Heart right ventricle (tissue), 16 donors: ENCODE data around the gene SHCBP1L. TPM values are rescaled to one million over a fixed set of nuclear protein-coding genes. Genes with fewer than 3 reads are reported as not detected.
"Not testable (repeated sequence)": the region's sequence is repeated elsewhere in the genome, so short reads cannot be mapped to it uniquely, and the experiment has no call there.

ENCODE experiments used
- ATAC-seq, 8 donors: fragments of 200-7000 bp; cut with Tn5 transposase; one replicate each; pipeline ENCODE4 v1.9.1; 2020; ENCODE audit warnings: mild to moderate bottlenecking in 8 of 8, moderate library complexity in 8 of 8, moderate number of reproducible peaks in 1 of 8
- DNase-seq, 2 donors: peaks; one replicate each; pipeline ENCODE4 v3.0.0-alpha.2; 2020
- H3K27ac ChIP-seq, 10 donors: fragments of 200-600 bp; sonication (generic) in 2 of 10; one replicate each; pipeline versions ENCODE4 v1.5.0 to v1.8.0; 2020 to 2022; ENCODE audit warnings: mild to moderate bottlenecking in 3 of 10
- H3K27me3 ChIP-seq, 7 donors: fragments of 200-600 bp; one replicate each; pipeline ENCODE4 v1.8.0; 2021 to 2022; ENCODE audit warnings: mild to moderate bottlenecking in 2 of 7
- H3K36me3 ChIP-seq, 9 donors: fragments of 200-600 bp; sonication (generic) in 1 of 9; one replicate each; pipeline versions ENCODE4 v1.5.0 to v1.8.0; 2020 to 2022; ENCODE audit warnings: mild to moderate bottlenecking in 2 of 9
- H3K4me1 ChIP-seq, 9 donors: fragments of 200-600 bp; sonication (generic) in 1 of 9; one replicate each; pipeline versions ENCODE4 v1.5.0 to v1.8.0; 2020 to 2022; ENCODE audit warnings: mild to moderate bottlenecking in 4 of 9
- H3K4me3 ChIP-seq, 10 donors: fragments of 200-600 bp; sonication (generic) in 2 of 10; one replicate each; pipeline versions ENCODE4 v1.5.0 to v1.8.0; 2020 to 2022; ENCODE audit warnings: mild to moderate bottlenecking in 7 of 10, moderate library complexity in 2 of 10
- H3K9me3 ChIP-seq, 11 donors: fragments of 200-600 bp in 10 of 11; sonication (generic) in 2 of 11; one replicate each; pipeline versions ENCODE4 v1.5.0 to v1.8.0; 2013 to 2022; ENCODE audit warnings: mild to moderate bottlenecking in 2 of 11, control low read depth in 1 of 11, moderate library complexity in 1 of 11
- CTCF ChIP-seq, 9 donors: fragments of 200-600 bp; sonication (generic) in 2 of 9; IDR thresholded peaks; one replicate each; pipeline versions ENCODE4 v1.5.0 to v1.8.0; 2021 to 2022; ENCODE audit warnings: antibody characterized with exemption in 9 of 9, mild to moderate bottlenecking in 5 of 9, moderate library complexity in 1 of 9
- WGBS, 2 donors: extraction: QIAGEN DNeasy Blood & Tissue Kit; methylation state at CpG; one replicate each; pipeline ENCODE4 v1.1.7; 2013; ENCODE audit warnings: inconsistent platforms in 1 of 2; 5-methylcytosine and 5-hydroxymethylcytosine counted together
- intact Hi-C, 10 donors: fragments of 100-400 bp; cut with DNase I; formaldehyde crosslinking; loops; one replicate each; pipeline versions ENCODE4 v1.11.1 to v1.14.2; 2022
- polyA plus RNA-seq, 2 donors: library from polyadenylated mRNA; stranded (reverse); fragments of 200-250 nt; gene quantifications; one replicate each; pipeline ENCODE4 v1.2.3, GENCODE V29; 2013
- total RNA-seq, 10 donors: library from RNA; stranded (reverse); fragmentation: NEBNext Ultra II Directional in 3 of 10; extraction: Animal tissue kit (Norgen Biotek cat#: 25700) in 3 of 10; gene quantifications; one replicate each; pipeline versions ENCODE4 v1.2.1 to v1.2.4, GENCODE V29; 2021 to 2023
- donor health status: Arrhythmogenic right ventricular cardiomyopathy.
- donor health status: ischemic (EF 13 %, LVEDD 7.1; RV severe dilation, severe dysfunction).
- donor health status: healthy with polysubstance abuse.
- donor health status: DM: no; HTN: yes; CAD: no.
- donor health status: DM: no; HTN: no; CAD: no.
- donor health status: ischemic (EF 25% LVEDD 6.9; RV normal size, moderate dysfunction).
- donor health status: ischemic (EF 25% LVEDD 5.7; RV mildly dilated, moderate dysfunction).
- donor health status: healthy.
- donor health status: DM: yes; HTN: yes; CAD: no.
- donor health status: Ischemic cardiomyopathy.
- donor health status: ischemic (EF 35%, LVEDD 5.7; RV mildly dilated, moderate dysfunction).
- donor health status: nonischemic (EF 11% LVEDD 7.7; RV severe dilation, severe dysfunction).
- donor health status: DM: yes; HTN: yes; CAD: no.
- donor health status: PGD.
- donor health status: ischemic (EF 29% LVEDD 5.4; RV normal size, mild dysfunction).
- donor health status: nonischemic (EF 23%, LVEDD 6.1; RV moderate dilation, normal function).

Gene SHCBP1L
- total and polyA plus RNA-seq, 12 donors: 0.09 TPM; not detected in 11

- H3K27me3 ChIP-seq: peaks cover 3 to 20% (median 14%) of the 10 kb centered on the region in 7 donors
- WGBS, 2 donors: 83 to 90% methylated on average over 2 of the region's 2 CpGs
- H3K9me3 ChIP-seq: no peaks in the 10 kb centered on the region
- H3K27ac ChIP-seq: no peak overlapping the region
- ATAC-seq (no peak), DNase-seq (no peak)
- H3K4me3 ChIP-seq: no peak overlapping the region
- no peak for TF ChIP-seq CTCF (IDR thresholded peaks at IDR 0.05)
- H3K4me1 ChIP-seq: peaks cover 0 to 14% (median 7%) of the 10 kb centered on the region in 9 donors
- intact Hi-C loops: loop anchor here in 2 of 10 donors (5.0 to 10.0 kb wide), 2 partner anchors 360 to 368 kb away; no protein-coding TSS in a partner anchor
- H3K36me3 ChIP-seq: no peaks in the 10 kb centered on the region
These were observed 3.9 kb upstream of the SHCBP1L start for GRCh38 chr1:182956708-182957365.

GRCh38 chr1:182955596-182956588 lies 2.9 kb upstream of the SHCBP1L start:
- TF ChIP-seq CTCF (IDR thresholded peaks at IDR 0.05): no peak
- peak in 5 of 8 donors; percentile 25 to 86 (median 37) for ATAC-seq
- Histone ChIP-seq H3K9me3 (no peaks in the 10 kb centered on the region), H3K4me1 (peaks cover 0 to 14% (median 7%) of the 10 kb centered on the region in 9 donors), H3K4me3 (no peak overlapping the region), H3K27ac (no peak overlapping the region), H3K27me3 (peaks cover 3 to 28% (median 17%) of the 10 kb centered on the region in 7 donors), H3K36me3 (no peaks in the 10 kb centered on the region)
- 92 to 94% methylated on average over 9 of the region's 9 CpGs for WGBS, 2 donors
- no peak for DNase-seq
- intact Hi-C loops: loop anchor here in 2 of 10 donors (5.0 to 10.0 kb wide), 2 partner anchors 361 to 369 kb away; no protein-coding TSS in a partner anchor

GRCh38 chr1:182953826-182954225 lies 860 bp upstream of the SHCBP1L start:
- Histone ChIP-seq H3K36me3 (no peaks in the 10 kb centered on the region), H3K4me3 (no peak overlapping the region), H3K4me1 (peaks cover 0 to 14% (median 7%) of the 10 kb centered on the region in 9 donors), H3K27ac (no peak overlapping the region), H3K27me3 (peaks cover 3 to 29% (median 17%) of the 10 kb centered on the region in 7 donors), H3K9me3 (no peaks in the 10 kb centered on the region)
- intact Hi-C loops: loop anchor here in 1 of 10 donors (10.0 kb wide), 1 partner anchor 371 kb away; no protein-coding TSS in a partner anchor
- ATAC-seq (no peak), DNase-seq (no peak)
- 76 to 82% methylated on average over 3 of the region's 3 CpGs for WGBS, 2 donors
- no peak for TF ChIP-seq CTCF (IDR thresholded peaks at IDR 0.05)

- peaks cover 3 to 53% (median 19%) of the 10 kb centered on the region in 7 donors for H3K27me3 ChIP-seq
- ATAC-seq, H3K9me3 ChIP-seq, H3K36me3 ChIP-seq, H3K4me1 ChIP-seq, DNase-seq, intact Hi-C loops, H3K4me3 ChIP-seq, H3K27ac ChIP-seq: not testable (repeated sequence)
- 98% methylated on average over 6 of the region's 6 CpGs for WGBS, 2 donors
These were observed 9.6 kb downstream of the SHCBP1L start for GRCh38 chr1:182943336-182943735.

GRCh38 chr1:182942145-182942544 lies 10.8 kb downstream of the SHCBP1L start:
- 22 to 25% methylated on average over 25 of the region's 25 CpGs for WGBS, 2 donors
- H3K27ac ChIP-seq, H3K4me1 ChIP-seq, H3K36me3 ChIP-seq, intact Hi-C loops, ATAC-seq, DNase-seq, H3K9me3 ChIP-seq, H3K4me3 ChIP-seq: not testable (repeated sequence)
- peaks cover 3 to 53% (median 19%) of the 10 kb centered on the region in 7 donors for H3K27me3 ChIP-seq
